OCI-LY3 (cell line): ENCODE measurements around the gene MLC1.

Source experiments
- H2AFZ ChIP-seq: fragments of 200-600, 300-600 bp; shearing (Covaris generic); 2 replicates; pipeline ENCODE4 v1.6.0; 2014; ENCODE audit warnings: antibody characterized with exemption, low read depth, low read length
- H3K27ac ChIP-seq: fragments of 200-600, 300-600 bp; sonication (generic); 2 replicates; pipeline ENCODE4 v1.5.1; 2014; ENCODE audit warnings: mild to moderate bottlenecking, low read length, moderate library complexity, mixed read lengths
- H3K27me3 ChIP-seq: fragments of 200-600, 300-600 bp; sonication (generic); 2 replicates; pipeline ENCODE4 v1.6.1; 2014; ENCODE audit warnings: low read depth, low read length, mixed read lengths
- H3K36me3 ChIP-seq: fragments of 200-600, 300-600 bp; sonication (generic); replicated peaks from 2 replicates; pipeline ENCODE3; 2014; ENCODE audit warnings: low read depth, low read length, mixed read lengths
- H3K4me1 ChIP-seq: fragments of 300-600, 200-600 bp; sonication (generic); 2 replicates; pipeline ENCODE4 v1.6.1; 2014; ENCODE audit warnings: low read length, mixed read lengths
- H3K4me2 ChIP-seq: fragments of 200-600, 300-600 bp; sonication (generic); 2 replicates; pipeline ENCODE4 v1.6.1; 2014; ENCODE audit warnings: low read length, mixed read lengths
- H3K4me3 ChIP-seq: fragments of 300-600, 200-600 bp; sonication (generic); 2 replicates; pipeline ENCODE4 v1.5.1; 2014; ENCODE audit warnings: antibody characterized with exemption, mild to moderate bottlenecking, low read length, moderate library complexity
- H3K79me2 ChIP-seq: fragments of 300-600, 200-600 bp; shearing (Covaris generic); 2 replicates; pipeline ENCODE4 v1.6.1; 2014; ENCODE audit warnings: mild to moderate bottlenecking, low read length, mixed read lengths
- H3K9ac ChIP-seq: fragments of 300-600, 200-600 bp; shearing (Covaris generic); 2 replicates; pipeline ENCODE4 v1.6.0; 2014; ENCODE audit warnings: mild to moderate bottlenecking, low read length, moderate library complexity
- H3K9me3 ChIP-seq: fragments of 200-600, 300-600 bp; shearing (Covaris generic); 2 replicates; pipeline ENCODE4 v1.6.1; 2014; ENCODE audit warnings: low read length, mixed read lengths; ENCODE audit not compliant: insufficient read depth
- H4K20me1 ChIP-seq: fragments of 200-600, 300-600 bp; sonication (generic); 2 replicates; pipeline ENCODE4 v1.6.1; 2016; ENCODE audit warnings: low read length, mixed read lengths; ENCODE audit not compliant: insufficient read depth
- EZH2phosphoT487 ChIP-seq: fragments of 200-600 bp; shearing (Covaris generic); IDR thresholded peaks from 2 replicates; pipeline ENCODE4 v1.6.1; 2018; ENCODE audit warnings: antibody characterized with exemption, mixed run types, low read depth
- TF ChIP-seq, protein P1 (sequence below): fragments of 200-600, 300-600 bp; sonication (generic); IDR thresholded peaks from 2 replicates; pipeline ENCODE4 v1.5.1; 2014; ENCODE audit warnings: antibody characterized with exemption, low read length, low read depth

Gene MLC1

GRCh38 chr22:50015451-50016307 is 69.5 kb downstream of the MLC1 start:
- Histone ChIP-seq H3K9ac (peak overlapping the region; percentile 55; the same call in 1 of the 2 replicates), H3K36me3 (no peaks in the 10 kb centered on the region), H3K4me1 (peaks cover 51% of the 10 kb centered on the region), H2AFZ (no peak overlapping the region), H3K27ac (no peak overlapping the region; the same call in 1 of the 2 replicates), H3K4me3 (no peak overlapping the region; the same call in 1 of the 2 replicates), H3K79me2 (no peaks in the 10 kb centered on the region), H4K20me1 (no peaks in the 10 kb centered on the region), H3K9me3 (no peaks in the 10 kb centered on the region), H3K27me3 (no peaks in the 10 kb centered on the region), H3K4me2 (peak overlapping the region; percentile 91)
- TF ChIP-seq, protein P1, sequence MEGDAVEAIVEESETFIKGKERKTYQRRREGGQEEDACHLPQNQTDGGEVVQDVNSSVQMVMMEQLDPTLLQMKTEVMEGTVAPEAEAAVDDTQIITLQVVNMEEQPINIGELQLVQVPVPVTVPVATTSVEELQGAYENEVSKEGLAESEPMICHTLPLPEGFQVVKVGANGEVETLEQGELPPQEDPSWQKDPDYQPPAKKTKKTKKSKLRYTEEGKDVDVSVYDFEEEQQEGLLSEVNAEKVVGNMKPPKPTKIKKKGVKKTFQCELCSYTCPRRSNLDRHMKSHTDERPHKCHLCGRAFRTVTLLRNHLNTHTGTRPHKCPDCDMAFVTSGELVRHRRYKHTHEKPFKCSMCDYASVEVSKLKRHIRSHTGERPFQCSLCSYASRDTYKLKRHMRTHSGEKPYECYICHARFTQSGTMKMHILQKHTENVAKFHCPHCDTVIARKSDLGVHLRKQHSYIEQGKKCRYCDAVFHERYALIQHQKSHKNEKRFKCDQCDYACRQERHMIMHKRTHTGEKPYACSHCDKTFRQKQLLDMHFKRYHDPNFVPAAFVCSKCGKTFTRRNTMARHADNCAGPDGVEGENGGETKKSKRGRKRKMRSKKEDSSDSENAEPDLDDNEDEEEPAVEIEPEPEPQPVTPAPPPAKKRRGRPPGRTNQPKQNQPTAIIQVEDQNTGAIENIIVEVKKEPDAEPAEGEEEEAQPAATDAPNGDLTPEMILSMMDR = no peak
- no peak for TF ChIP-seq EZH2phosphoT487

GRCh38 chr22:50014655-50015401 is 70.4 kb downstream of the MLC1 start:
- no peak overlapping the region for H3K4me2 ChIP-seq
- H3K27me3 ChIP-seq = no peaks in the 10 kb centered on the region
- no peaks in the 10 kb centered on the region for H4K20me1 ChIP-seq
- H3K36me3 ChIP-seq = no peaks in the 10 kb centered on the region
- no peaks in the 10 kb centered on the region for H3K9me3 ChIP-seq
- no peaks in the 10 kb centered on the region for H3K79me2 ChIP-seq
- H2AFZ ChIP-seq = no peak overlapping the region
- TF ChIP-seq, protein P1 = no peak
- TF ChIP-seq EZH2phosphoT487 = no peak
- no peak overlapping the region for H3K4me3 ChIP-seq
- H3K9ac ChIP-seq = no peak overlapping the region
- no peak overlapping the region for H3K27ac ChIP-seq
- H3K4me1 ChIP-seq = peaks cover 57% of the 10 kb centered on the region

GRCh38 chr22:50014053-50014501 is 71.1 kb downstream of the MLC1 start:
- Histone ChIP-seq H3K27ac (no peak overlapping the region), H3K4me3 (no peak overlapping the region), H3K4me2 (no peak overlapping the region), H3K36me3 (no peaks in the 10 kb centered on the region), H3K4me1 (peaks cover 59% of the 10 kb centered on the region), H3K27me3 (no peaks in the 10 kb centered on the region), H3K9ac (no peak overlapping the region), H3K9me3 (no peaks in the 10 kb centered on the region), H2AFZ (no peak overlapping the region), H3K79me2 (no peaks in the 10 kb centered on the region), H4K20me1 (no peaks in the 10 kb centered on the region)
- no peak for TF ChIP-seq EZH2phosphoT487
- TF ChIP-seq, protein P1 = no peak
